Endothelial cell of umbilical vein (primary cell): ENCODE data around the gene GLI2. TPM values are rescaled to one million over a fixed set of nuclear protein-coding genes. Genes with fewer than 3 reads are reported as not detected.

ENCODE experiments used
- BruUV-seq: library from RNA; stranded (reverse); fragments of 400-500 nt; replicated peaks from 2 replicates; lab custom pipeline; 2021; lab: Mats Ljungman, UMichigan
- CTCF ChIA-PET: fragments of 300-600, 350-600 bp; sonication (Branson Sonifier 250); formaldehyde crosslinking; loops from one replicate; lab custom pipeline; 2021; ENCODE audit warnings: antibody characterized with exemption, inconsistent platforms; lab: Charles Lee
- POLR2A ChIA-PET: fragments of 300-600, 350-600 bp; sonication (Branson Sonifier 250); formaldehyde crosslinking; loops from one replicate; lab custom pipeline; 2021; ENCODE audit warnings: antibody characterized with exemption, inconsistent platforms; lab: Charles Lee
- DNase-seq: peaks from one replicate; pipeline ENCODE4 v3.0.0-alpha.2; 2011; ENCODE audit warnings: low read depth, low spot score
- FAIRE-seq: peaks from 2 replicates; lab custom pipeline; 2011; peaks lifted over from hg19 to GRCh38; lab: Jason Lieb, UNC
- H2AFZ ChIP-seq: 2 replicates; pipeline ENCODE4 v1.6.0; 2012; ENCODE audit warnings: low read depth, low read length, control low read depth, inconsistent platforms
- H3K27ac ChIP-seq: 2 replicates; pipeline ENCODE4 v1.5.1; 2011; ENCODE audit warnings: low read depth, mild to moderate bottlenecking, control low read depth, low read length, moderate library complexity; ENCODE audit not compliant: insufficient read depth
- H3K27me3 ChIP-seq, 2 experiments: 2 replicates each; pipeline versions ENCODE4 v1.6.0 to v1.6.1; 2011; ENCODE audit warnings: low read length in 2 of 2, mixed read lengths in 1 of 2; ENCODE audit not compliant: control insufficient read depth in 2 of 2, insufficient read depth in 2 of 2
- H3K36me3 ChIP-seq, 2 experiments: 2 replicates in 1 of 2; 3 replicates in 1 of 2; pipeline ENCODE4 v1.5.1; 2011; ENCODE audit warnings: low read length in 2 of 2, mild to moderate bottlenecking in 1 of 2, moderate library complexity in 1 of 2; ENCODE audit not compliant: control insufficient read depth in 2 of 2, insufficient read depth in 2 of 2; ENCODE audit errors: extremely low read depth in 1 of 2
- H3K4me1 ChIP-seq: 3 replicates; pipeline ENCODE4 v1.5.1; 2011; ENCODE audit warnings: mild to moderate bottlenecking, low read length; ENCODE audit not compliant: control insufficient read depth, insufficient read depth; ENCODE audit errors: extremely low read depth
- H3K4me2 ChIP-seq: 2 replicates; pipeline ENCODE4 v1.6.1; 2011; ENCODE audit warnings: low read length, control low read depth, mixed read lengths; ENCODE audit not compliant: insufficient read depth
- H3K4me3 ChIP-seq, 3 experiments: fragments of 200-600 bp in 1 of 3; sonication (generic), shearing (Covaris generic) in 1 of 3; replicated peaks in 1 of 3; 2 replicates each; pipeline ENCODE4 v1.5.1; 2011 to 2016; ENCODE audit warnings: control low read depth in 3 of 3, low read length in 3 of 3, mild to moderate bottlenecking in 2 of 3, inconsistent platforms in 1 of 3, low read depth in 1 of 3, moderate library complexity in 1 of 3; ENCODE audit not compliant: insufficient read depth in 1 of 3
- H3K79me2 ChIP-seq: 2 replicates; pipeline ENCODE4 v1.6.0; 2012; ENCODE audit warnings: low read length, inconsistent platforms; ENCODE audit not compliant: control insufficient read depth, insufficient read depth
- H3K9ac ChIP-seq: replicated peaks from 2 replicates; pipeline ENCODE3; 2011; ENCODE audit warnings: low read length, control low read depth; ENCODE audit not compliant: insufficient read depth; ENCODE audit errors: extremely low read depth
- H3K9me1 ChIP-seq: replicated peaks from 3 replicates; pipeline ENCODE4 v1.6.0; 2011; ENCODE audit warnings: mild to moderate bottlenecking, low read length; ENCODE audit not compliant: control insufficient read depth, insufficient read depth; ENCODE audit errors: extremely low read depth
- H3K9me3 ChIP-seq: replicated peaks from 2 replicates; pipeline ENCODE4 v1.5.1; 2012; ENCODE audit warnings: low read length, inconsistent platforms; ENCODE audit not compliant: control insufficient read depth, insufficient read depth
- H4K20me1 ChIP-seq: replicated peaks from 2 replicates; pipeline ENCODE3; 2011; ENCODE audit warnings: mild to moderate bottlenecking, low read length; ENCODE audit not compliant: control insufficient read depth, insufficient read depth; ENCODE audit errors: extremely low read depth
- CTCF ChIP-seq, 2 donors: IDR thresholded peaks; 1 replicate in 1 of 2; 2 replicates in 1 of 2; pipeline ENCODE4 v1.5.1; 2011; ENCODE audit warnings: low read length in 2 of 2, mild to moderate bottlenecking in 2 of 2, moderate library complexity in 2 of 2, control low read depth in 1 of 2, inconsistent platforms in 1 of 2, low read depth in 1 of 2; ENCODE audit not compliant: insufficient read depth in 1 of 2; ENCODE audit errors: extremely low read depth in 1 of 2
- EZH2 ChIP-seq: IDR thresholded peaks from 2 replicates; pipeline ENCODE4 v1.6.1; 2012; ENCODE audit warnings: borderline replicate concordance, low read depth, mild to moderate bottlenecking, moderate library complexity, low read length, inconsistent platforms; ENCODE audit not compliant: severe bottlenecking
- FOS ChIP-seq: IDR thresholded peaks from 2 replicates; pipeline ENCODE4 v1.6.1; 2011; ENCODE audit warnings: mild to moderate bottlenecking, low read length, moderate library complexity, borderline replicate concordance; ENCODE audit not compliant: insufficient read depth
- GATA2 ChIP-seq: IDR thresholded peaks from 2 replicates; pipeline ENCODE4 v1.7.0; 2011; ENCODE audit warnings: low read depth, mild to moderate bottlenecking, moderate library complexity, mixed read lengths, low read length; ENCODE audit not compliant: insufficient read length, insufficient read depth
- JUN ChIP-seq: IDR thresholded peaks from 2 replicates; pipeline ENCODE4 v1.6.1; 2011; ENCODE audit warnings: borderline replicate concordance, low read depth; ENCODE audit not compliant: insufficient read length, insufficient read depth
- MYC ChIP-seq: IDR thresholded peaks from one replicate; pipeline ENCODE4 v1.6.1; 2011; ENCODE audit warnings: mild to moderate bottlenecking, low read depth, low read length
- POLR2A ChIP-seq: IDR thresholded peaks from 2 replicates; pipeline ENCODE4 v1.6.1; 2012; ENCODE audit warnings: low read depth, mild to moderate bottlenecking, control low read depth, low read length
- POLR2AphosphoS5 ChIP-seq: IDR thresholded peaks from 2 replicates; pipeline ENCODE4 v1.6.1; 2012; ENCODE audit warnings: low read depth, mild to moderate bottlenecking, control low read depth, low read length, moderate library complexity; ENCODE audit not compliant: insufficient read depth
- dilution Hi-C: fragments of 300-500 bp; cut with MboI; formaldehyde crosslinking; loops from one replicate; pipeline ENCODE4 v1.15.0; 2019; ENCODE audit warnings: low sequenced_read_pairs; ENCODE audit not compliant: extremely low pct_ligation_motif_present
- intact Hi-C: fragments of 100-400 bp; cut with micrococcal nuclease; formaldehyde crosslinking; loops from one replicate; pipeline ENCODE4 v1.10.0; 2022
- polyA plus RNA-seq, 4 experiments: library from polyadenylated mRNA; depleted of rRNA in 3 of 4; stranded (reverse) in 3 of 4; unstranded in 1 of 4; fragments of >200 nt; gene quantifications; 2 replicates each; pipeline versions ENCODE4 v1.2.1 to v1.2.3, GENCODE V29; 2011 to 2012; ENCODE audit warnings: missing spikeins in 1 of 4
- total RNA-seq: library from RNA; stranded (reverse); gene quantifications from 2 replicates; pipeline ENCODE4 v1.2.3, GENCODE V29; 2021
- TF ChIP-seq, protein P1 (sequence below): IDR thresholded peaks from 2 replicates; pipeline ENCODE4 v1.6.1; 2011; ENCODE audit not compliant: insufficient read depth, insufficient read length

The GLI2 gene
- total and polyA plus RNA-seq, 2 donors (not counting 3 experiments of a cell fraction or from before 2014, with no cell fraction given): 0.13 TPM; not detected in 1

GRCh38 chr2:120709608-120710041 lies 26.0 kb upstream of the GLI2 start:
- H2AFZ ChIP-seq: no peak overlapping the region
- H3K9me1 ChIP-seq: no peaks in the 10 kb centered on the region
- FAIRE-seq: no peak
- H3K9ac ChIP-seq: no peak overlapping the region
- DNase-seq: no peak
- TF ChIP-seq GATA2: no peak
- TF ChIP-seq, protein P1, sequence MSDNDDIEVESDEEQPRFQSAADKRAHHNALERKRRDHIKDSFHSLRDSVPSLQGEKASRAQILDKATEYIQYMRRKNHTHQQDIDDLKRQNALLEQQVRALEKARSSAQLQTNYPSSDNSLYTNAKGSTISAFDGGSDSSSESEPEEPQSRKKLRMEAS: no peak
- TF ChIP-seq MYC: no peak
- no peak for TF ChIP-seq POLR2AphosphoS5
- no peak for TF ChIP-seq POLR2A
- TF ChIP-seq FOS: no peak
- no peak for TF ChIP-seq JUN
- no peak for TF ChIP-seq CTCF (IDR thresholded peaks at IDR 0.05; ENCODE audit: extremely low read depth in 1 of 2, insufficient read depth in 1 of 2, low read depth in 1 of 2, low read length in 2 of 2)
- no peak for TF ChIP-seq EZH2
- peaks cover 16% of the 10 kb centered on the region in 2 experiments for H3K27me3 ChIP-seq
- POLR2A ChIA-PET: no interaction called here
- intact Hi-C loops: no loop called here
- CTCF ChIA-PET: interaction anchor here (1.2 to 2.6 kb wide), 2 partner anchors 13 to 370 kb away, joined by 3 to 12 read pairs; no protein-coding TSS in a partner anchor
- no TSS peak for BruUV-seq
- no peaks in the 10 kb centered on the region for H4K20me1 ChIP-seq
- no peak overlapping the region for H3K4me2 ChIP-seq
- dilution Hi-C loops: loop anchor here (10.0 kb wide), 1 partner anchor 355 kb away; no protein-coding TSS in a partner anchor
- H3K36me3 ChIP-seq: no peaks in the 10 kb centered on the region
- no peak overlapping the region for H3K4me3 ChIP-seq
- no peaks in the 10 kb centered on the region for H3K79me2 ChIP-seq
- no peaks in the 10 kb centered on the region for H3K9me3 ChIP-seq
- no peak overlapping the region for H3K27ac ChIP-seq
- peaks cover 3% of the 10 kb centered on the region for H3K4me1 ChIP-seq
